Loucy (cell line): ENCODE results near the gene ATRNL1.
A peak's percentile ranks its signal among the peaks of the same experiment; 100 is the strongest.

Experiments used
- H2AFZ ChIP-seq: fragments of 200-600 bp; sonication (generic); 2 replicates; pipeline ENCODE4 v1.6.0; 2016; ENCODE audit warnings: antibody characterized with exemption, mild to moderate bottlenecking, low read length, moderate library complexity
- H3F3A ChIP-seq: fragments of 200-600 bp; 2 replicates; pipeline ENCODE4 v1.6.0; 2016; ENCODE audit warnings: antibody characterized with exemption, low read depth, mild to moderate bottlenecking
- H3K27me3 ChIP-seq: fragments of 200-600 bp; sonication (generic); 2 replicates; pipeline ENCODE4 v1.6.1; 2014; ENCODE audit warnings: low read length, mild to moderate bottlenecking; ENCODE audit not compliant: insufficient read depth, poor library complexity, severe bottlenecking
- H3K36me3 ChIP-seq: fragments of 200-600 bp; sonication (generic); 2 replicates; pipeline ENCODE4 v1.6.1; 2016; ENCODE audit warnings: low read length; ENCODE audit not compliant: insufficient read depth
- H3K4me1 ChIP-seq: fragments of 200-600 bp; sonication (generic); 2 replicates; pipeline ENCODE4 v1.5.1; 2014; ENCODE audit warnings: low read length, mild to moderate bottlenecking; ENCODE audit not compliant: insufficient read depth, poor library complexity, severe bottlenecking
- H3K4me2 ChIP-seq: fragments of 200-600 bp; sonication (generic); 2 replicates; pipeline ENCODE4 v1.6.0; 2014; ENCODE audit warnings: antibody characterized with exemption, low read length, low read depth, mild to moderate bottlenecking; ENCODE audit not compliant: poor library complexity, severe bottlenecking
- H3K4me3 ChIP-seq: fragments of 200-600 bp; sonication (generic); 2 replicates; pipeline ENCODE4 v1.5.1; 2014; ENCODE audit warnings: low read length, mild to moderate bottlenecking, mixed read lengths; ENCODE audit not compliant: poor library complexity, severe bottlenecking
- H3K79me2 ChIP-seq: fragments of 200-600 bp; sonication (generic); 2 replicates; pipeline ENCODE4 v1.6.1; 2014; ENCODE audit warnings: low read length; ENCODE audit not compliant: insufficient read depth
- H3K9ac ChIP-seq: fragments of 200-600 bp; sonication (generic); 2 replicates; pipeline ENCODE4 v1.6.0; 2014; ENCODE audit warnings: mild to moderate bottlenecking, low read depth, low read length, moderate library complexity; ENCODE audit not compliant: poor library complexity, severe bottlenecking
- H3K9me2 ChIP-seq: fragments of 200-600 bp; sonication (generic); replicated peaks from 2 replicates; pipeline ENCODE4 v1.6.1; 2016; ENCODE audit warnings: low read depth, low read length, mixed read lengths
- H3K9me3 ChIP-seq: fragments of 200-600 bp; sonication (generic); 2 replicates; pipeline ENCODE4 v1.6.1; 2014; ENCODE audit warnings: mild to moderate bottlenecking, antibody characterized with exemption, low read length, low read depth; ENCODE audit not compliant: insufficient read depth
- H4K20me1 ChIP-seq: fragments of 200-600 bp; sonication (generic); 2 replicates; pipeline ENCODE4 v1.6.0; 2014; ENCODE audit warnings: antibody characterized with exemption, low read length, mild to moderate bottlenecking; ENCODE audit not compliant: insufficient read depth, poor library complexity, severe bottlenecking
- EZH2phosphoT487 ChIP-seq: fragments of 200-600 bp; IDR thresholded peaks from 2 replicates; pipeline ENCODE4 v1.6.1; 2018; ENCODE audit warnings: antibody characterized with exemption, mild to moderate bottlenecking, moderate library complexity, borderline replicate concordance
- TF ChIP-seq, protein P1 (sequence below): fragments of 200-600 bp; sonication (generic); conservative IDR thresholded peaks from 2 replicates; pipeline ENCODE4 v1.5.1; 2014; ENCODE audit warnings: mild to moderate bottlenecking, antibody characterized with exemption, low read length

The ATRNL1 gene

DNA sequence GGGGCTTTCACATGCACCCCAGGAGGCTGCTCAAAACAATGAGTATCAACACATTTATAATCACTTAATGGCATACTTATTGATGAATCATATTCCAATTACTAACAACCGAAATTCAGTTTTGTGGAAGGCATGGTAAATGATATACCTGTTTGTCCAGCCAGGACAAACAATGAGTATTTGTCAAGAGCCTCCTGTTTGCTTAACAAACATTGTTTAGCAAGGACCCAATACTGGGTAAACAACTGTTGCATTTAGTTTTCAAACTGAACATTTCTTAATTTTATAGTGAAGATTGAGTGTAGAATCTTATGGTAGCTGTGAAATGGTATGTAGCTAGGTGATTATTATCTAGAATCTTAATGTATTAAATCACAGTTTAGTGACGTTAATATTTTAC, 473.7 kb downstream of the ATRNL1 start:
- TF ChIP-seq EZH2phosphoT487, result no peak
- TF ChIP-seq, protein P1, sequence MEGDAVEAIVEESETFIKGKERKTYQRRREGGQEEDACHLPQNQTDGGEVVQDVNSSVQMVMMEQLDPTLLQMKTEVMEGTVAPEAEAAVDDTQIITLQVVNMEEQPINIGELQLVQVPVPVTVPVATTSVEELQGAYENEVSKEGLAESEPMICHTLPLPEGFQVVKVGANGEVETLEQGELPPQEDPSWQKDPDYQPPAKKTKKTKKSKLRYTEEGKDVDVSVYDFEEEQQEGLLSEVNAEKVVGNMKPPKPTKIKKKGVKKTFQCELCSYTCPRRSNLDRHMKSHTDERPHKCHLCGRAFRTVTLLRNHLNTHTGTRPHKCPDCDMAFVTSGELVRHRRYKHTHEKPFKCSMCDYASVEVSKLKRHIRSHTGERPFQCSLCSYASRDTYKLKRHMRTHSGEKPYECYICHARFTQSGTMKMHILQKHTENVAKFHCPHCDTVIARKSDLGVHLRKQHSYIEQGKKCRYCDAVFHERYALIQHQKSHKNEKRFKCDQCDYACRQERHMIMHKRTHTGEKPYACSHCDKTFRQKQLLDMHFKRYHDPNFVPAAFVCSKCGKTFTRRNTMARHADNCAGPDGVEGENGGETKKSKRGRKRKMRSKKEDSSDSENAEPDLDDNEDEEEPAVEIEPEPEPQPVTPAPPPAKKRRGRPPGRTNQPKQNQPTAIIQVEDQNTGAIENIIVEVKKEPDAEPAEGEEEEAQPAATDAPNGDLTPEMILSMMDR, result no peak
- no peaks in the 10 kb centered on the region for H3K9me2 ChIP-seq
- H4K20me1 ChIP-seq, result no peaks in the 10 kb centered on the region
- H3K27me3 ChIP-seq, result no peaks in the 10 kb centered on the region
- H3F3A ChIP-seq, result no peaks in the 10 kb centered on the region
- H3K9ac ChIP-seq, result no peak overlapping the region
- no peaks in the 10 kb centered on the region for H3K9me3 ChIP-seq
- no peaks in the 10 kb centered on the region for H3K36me3 ChIP-seq
- H2AFZ ChIP-seq, result no peak overlapping the region
- H3K4me2 ChIP-seq, result no peak overlapping the region
- H3K4me3 ChIP-seq, result no peak overlapping the region
- no peaks in the 10 kb centered on the region for H3K79me2 ChIP-seq
- no peaks in the 10 kb centered on the region for H3K4me1 ChIP-seq

DNA sequence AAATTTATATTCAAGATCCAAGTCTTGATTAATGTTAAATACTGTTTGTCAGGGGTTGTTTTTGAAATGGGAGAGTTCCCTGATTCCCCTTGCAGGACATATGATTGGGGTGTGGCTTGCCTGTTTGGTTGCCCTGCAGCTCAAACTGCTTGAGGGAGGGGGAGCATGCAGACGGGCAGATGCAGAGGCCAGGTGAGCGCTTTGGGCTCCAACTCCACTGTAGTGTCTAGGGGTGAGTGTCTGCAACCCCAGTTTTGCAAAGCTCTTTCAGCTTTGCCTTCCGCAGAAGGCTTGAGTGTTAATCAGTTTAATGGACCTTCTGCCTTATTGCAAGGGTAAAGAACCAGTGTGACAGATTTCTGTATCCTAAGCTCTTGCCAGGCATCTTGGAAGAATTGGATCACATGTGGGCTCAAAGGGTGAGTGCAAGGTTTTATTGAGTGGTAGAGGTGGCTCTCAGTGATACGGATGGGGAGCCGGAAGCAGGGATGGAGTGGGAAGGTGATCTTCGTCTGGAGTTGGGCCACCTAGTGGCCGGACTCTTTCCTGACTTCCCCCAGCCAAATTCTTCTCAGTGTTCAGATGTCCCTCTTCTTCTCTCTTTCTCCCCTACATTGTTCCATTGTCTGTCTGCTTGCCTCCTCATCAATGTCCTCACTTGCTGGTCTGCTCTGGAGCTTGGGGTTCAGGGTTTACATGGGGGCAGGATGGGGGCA, 479.7 kb downstream of the ATRNL1 start:
- TF ChIP-seq, protein P1, result peak; percentile 65
- no peak for TF ChIP-seq EZH2phosphoT487
- H3K4me2 ChIP-seq, result no peak overlapping the region

DNA sequence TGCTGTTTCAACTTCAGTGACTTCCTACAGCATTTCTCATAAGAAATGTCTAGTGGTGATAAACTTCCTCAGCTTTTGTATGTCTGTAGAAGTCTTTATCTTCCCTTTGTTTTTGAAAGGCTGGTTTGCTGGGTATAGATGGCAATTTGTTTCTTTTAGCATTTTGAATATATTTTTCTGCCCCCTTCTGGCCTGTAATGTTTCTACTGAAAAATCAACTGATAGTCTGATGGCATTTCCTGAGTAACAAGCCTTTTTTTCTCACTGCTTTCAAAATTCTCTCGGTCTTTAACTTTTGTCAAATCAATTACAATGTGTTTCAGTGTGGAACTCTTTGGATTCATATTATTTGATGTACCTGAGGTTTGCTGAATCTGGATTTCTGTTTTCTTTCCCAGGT, 487.1 kb downstream of the ATRNL1 start:
- Histone ChIP-seq H3K27me3 (no peaks in the 10 kb centered on the region), H2AFZ (no peak overlapping the region), H3K4me1 (peaks cover 5% of the 10 kb centered on the region), H3K9me2 (no peaks in the 10 kb centered on the region), H3K36me3 (no peaks in the 10 kb centered on the region), H3K9me3 (peaks cover 6% of the 10 kb centered on the region), H3K4me3 (no peak overlapping the region), H3F3A (no peaks in the 10 kb centered on the region), H3K79me2 (no peaks in the 10 kb centered on the region), H3K9ac (no peak overlapping the region), H4K20me1 (no peaks in the 10 kb centered on the region), H3K4me2 (no peak overlapping the region)
- no peak for TF ChIP-seq EZH2phosphoT487
- TF ChIP-seq, protein P1, result peak; percentile 39

More for the DNA sequence above, 479.7 kb downstream of the ATRNL1 start:
- Histone ChIP-seq H3K4me3 (no peak overlapping the region), H3F3A (no peaks in the 10 kb centered on the region), H3K79me2 (no peaks in the 10 kb centered on the region), H2AFZ (no peak overlapping the region), H3K27me3 (no peaks in the 10 kb centered on the region), H3K4me1 (no peaks in the 10 kb centered on the region), H3K9ac (no peak overlapping the region), H3K9me3 (peaks cover 6% of the 10 kb centered on the region; the same call in 1 of the 2 replicates), H3K36me3 (no peaks in the 10 kb centered on the region), H3K9me2 (no peaks in the 10 kb centered on the region), H4K20me1 (no peaks in the 10 kb centered on the region)
